ENCODE data around the gene COL8A1. TPM values are rescaled to one million over a fixed set of nuclear protein-coding genes. Genes with fewer than 3 reads are reported as not detected.

The COL8A1 gene
- total RNA-seq, 1 donor from 2014 or later, result 3,403 TPM

DNA sequence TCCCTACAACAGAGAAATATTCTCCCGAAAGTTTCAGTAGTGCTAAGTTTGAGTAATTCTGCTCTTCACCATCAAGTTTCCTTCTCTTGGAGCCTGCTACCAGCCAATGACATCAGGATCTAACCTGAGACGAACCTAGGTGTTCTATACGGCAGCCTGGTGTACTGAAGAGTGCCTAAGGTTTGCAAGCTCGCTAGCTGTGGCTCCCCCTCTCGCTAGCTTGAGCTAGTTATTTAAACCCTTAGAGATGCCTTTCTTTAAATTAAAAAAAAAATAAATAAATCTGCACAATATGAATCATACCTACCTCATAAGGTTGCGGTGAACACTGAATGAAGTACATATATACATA, 1.4 kb upstream of the COL8A1 start:
- Mint-ChIP-seq H3K27me3 (ENCODE audit: unreplicated experiment) (no peaks in the 10 kb centered on the region), H3K36me3 (ENCODE audit: unreplicated experiment) (peaks cover 36% of the 10 kb centered on the region), H3K27ac (ENCODE audit: unreplicated experiment) (peak overlapping the region; percentile 98), H3K9me3 (ENCODE audit: unreplicated experiment) (no peaks in the 10 kb centered on the region), H3K4me3 (ENCODE audit: unreplicated experiment) (peak overlapping the region; percentile 94), H3K4me1 (ENCODE audit: unreplicated experiment) (peaks cover 32% of the 10 kb centered on the region)
- TF ChIP-seq, protein P1, sequence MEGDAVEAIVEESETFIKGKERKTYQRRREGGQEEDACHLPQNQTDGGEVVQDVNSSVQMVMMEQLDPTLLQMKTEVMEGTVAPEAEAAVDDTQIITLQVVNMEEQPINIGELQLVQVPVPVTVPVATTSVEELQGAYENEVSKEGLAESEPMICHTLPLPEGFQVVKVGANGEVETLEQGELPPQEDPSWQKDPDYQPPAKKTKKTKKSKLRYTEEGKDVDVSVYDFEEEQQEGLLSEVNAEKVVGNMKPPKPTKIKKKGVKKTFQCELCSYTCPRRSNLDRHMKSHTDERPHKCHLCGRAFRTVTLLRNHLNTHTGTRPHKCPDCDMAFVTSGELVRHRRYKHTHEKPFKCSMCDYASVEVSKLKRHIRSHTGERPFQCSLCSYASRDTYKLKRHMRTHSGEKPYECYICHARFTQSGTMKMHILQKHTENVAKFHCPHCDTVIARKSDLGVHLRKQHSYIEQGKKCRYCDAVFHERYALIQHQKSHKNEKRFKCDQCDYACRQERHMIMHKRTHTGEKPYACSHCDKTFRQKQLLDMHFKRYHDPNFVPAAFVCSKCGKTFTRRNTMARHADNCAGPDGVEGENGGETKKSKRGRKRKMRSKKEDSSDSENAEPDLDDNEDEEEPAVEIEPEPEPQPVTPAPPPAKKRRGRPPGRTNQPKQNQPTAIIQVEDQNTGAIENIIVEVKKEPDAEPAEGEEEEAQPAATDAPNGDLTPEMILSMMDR (IDR thresholded peaks at IDR 0.05), result peak; percentile 50
- DNase-seq (ENCODE audit: extremely low spot score, unreplicated experiment), result no peak

DNA sequence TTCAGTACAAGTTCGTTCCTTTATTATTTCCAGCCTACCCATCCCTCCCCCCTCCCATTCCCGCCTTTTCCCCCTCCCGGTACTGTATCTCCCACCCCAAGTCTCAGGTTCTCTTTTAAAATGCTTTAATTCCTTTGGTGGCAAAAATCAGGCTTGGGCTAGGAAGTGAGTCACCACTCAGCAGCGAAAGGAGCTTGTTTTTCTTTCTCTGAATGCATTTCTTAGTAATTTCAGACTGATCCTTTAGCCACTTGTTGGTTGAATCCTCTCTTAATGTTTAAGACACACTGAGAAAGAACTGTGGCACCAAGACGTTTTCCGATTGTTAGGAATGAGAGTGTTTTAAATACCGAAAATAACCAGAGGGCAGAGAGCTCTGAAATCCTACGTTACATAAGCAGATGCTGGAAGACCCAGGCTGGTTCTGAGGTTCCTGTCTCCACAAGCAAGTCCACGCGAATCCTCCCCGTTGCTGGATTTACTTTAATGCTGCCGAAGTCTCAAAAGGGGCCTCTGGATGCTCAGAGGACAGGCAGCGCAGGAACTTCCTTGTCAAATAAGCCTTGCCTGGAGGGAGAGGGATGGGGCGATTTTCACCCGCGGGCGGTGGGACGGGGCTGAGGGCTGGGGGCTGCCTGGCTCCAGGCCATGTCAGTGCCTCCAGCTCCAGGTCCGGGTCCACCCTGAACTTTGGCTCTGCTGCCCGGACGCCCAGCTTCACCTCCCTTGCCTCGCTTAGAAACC, 854 bp upstream of the COL8A1 start:
- H3K27me3 Mint-ChIP-seq (ENCODE audit: unreplicated experiment), result no peaks in the 10 kb centered on the region
- DNase-seq (ENCODE audit: extremely low spot score, unreplicated experiment), result no peak
- H3K9me3 Mint-ChIP-seq (ENCODE audit: unreplicated experiment), result no peaks in the 10 kb centered on the region
- H3K4me3 Mint-ChIP-seq (ENCODE audit: unreplicated experiment), result peak overlapping the region; percentile 94
- H3K36me3 Mint-ChIP-seq (ENCODE audit: unreplicated experiment), result peaks cover 41% of the 10 kb centered on the region
- H3K27ac Mint-ChIP-seq (ENCODE audit: unreplicated experiment), result peak overlapping the region; percentile 98
- peaks cover 35% of the 10 kb centered on the region for H3K4me1 Mint-ChIP-seq (ENCODE audit: unreplicated experiment)
- TF ChIP-seq, protein P1 (IDR thresholded peaks at IDR 0.05), result no peak

DNA sequence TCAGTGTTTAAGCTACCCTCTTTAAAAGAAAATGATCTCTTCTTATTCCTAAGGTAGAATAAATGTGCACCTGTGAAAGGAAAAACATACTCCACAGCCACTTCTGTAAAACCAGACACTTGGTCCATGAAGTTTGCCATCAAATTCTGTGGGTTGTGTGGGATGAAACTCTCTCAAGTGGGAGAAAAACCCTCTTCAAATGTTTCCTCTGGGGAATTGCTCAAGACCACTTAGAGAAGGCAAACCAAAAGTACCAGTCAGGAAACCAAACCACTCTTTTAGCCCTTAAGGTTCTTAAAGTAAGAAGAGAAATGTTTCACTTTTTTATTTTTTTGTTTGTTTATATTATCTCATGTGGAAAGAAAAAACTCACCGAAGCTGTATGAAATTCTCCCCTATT, 1.2 kb downstream of the COL8A1 start:
- no peak for DNase-seq (ENCODE audit: extremely low spot score, unreplicated experiment)
- H3K36me3 Mint-ChIP-seq (ENCODE audit: unreplicated experiment), result peaks cover 62% of the 10 kb centered on the region

DNA sequence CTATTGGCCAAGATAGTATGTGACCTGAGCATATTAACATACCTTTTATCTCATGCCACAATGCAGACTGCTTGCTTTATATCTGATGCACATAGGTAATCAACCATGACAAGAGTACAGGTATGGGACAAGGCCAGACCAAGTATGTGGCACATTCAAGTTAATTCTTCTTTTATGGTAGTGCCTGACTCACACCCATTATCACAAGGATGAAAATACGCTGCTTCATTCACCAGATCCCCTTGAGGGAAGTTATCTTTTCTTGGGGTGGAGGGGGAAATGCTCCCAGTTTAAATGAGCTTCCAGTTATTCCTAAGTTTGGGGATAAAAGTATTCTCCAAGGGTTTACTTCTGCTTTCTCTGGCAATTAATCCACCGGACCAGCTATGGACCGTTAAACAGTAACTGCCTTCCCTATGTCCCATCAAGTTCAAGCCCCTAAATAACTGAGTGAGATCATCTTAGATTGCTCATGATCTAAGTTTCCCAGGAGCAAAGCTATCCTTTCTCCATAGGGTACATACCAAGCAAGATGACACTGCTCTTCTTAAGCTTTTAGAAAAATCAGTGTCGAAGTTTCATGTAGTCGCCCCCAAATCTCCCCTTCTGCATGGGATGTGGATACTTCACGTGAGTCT, 1.9 kb downstream of the COL8A1 start:
- Mint-ChIP-seq H3K36me3 (ENCODE audit: unreplicated experiment) (peaks cover 69% of the 10 kb centered on the region), H3K4me3 (ENCODE audit: unreplicated experiment) (peak overlapping the region; percentile 94), H3K27ac (ENCODE audit: unreplicated experiment) (peak overlapping the region; percentile 98), H3K4me1 (ENCODE audit: unreplicated experiment) (peaks cover 46% of the 10 kb centered on the region), H3K9me3 (ENCODE audit: unreplicated experiment) (no peaks in the 10 kb centered on the region), H3K27me3 (ENCODE audit: unreplicated experiment) (no peaks in the 10 kb centered on the region)
- no peak for DNase-seq (ENCODE audit: extremely low spot score, unreplicated experiment)
- TF ChIP-seq, protein P1 (IDR thresholded peaks at IDR 0.05), result no peak

More for the DNA sequence above, 1.2 kb downstream of the COL8A1 start:
- peak overlapping the region; percentile 98 for H3K27ac Mint-ChIP-seq (ENCODE audit: unreplicated experiment)
- H3K4me1 Mint-ChIP-seq (ENCODE audit: unreplicated experiment), result peaks cover 46% of the 10 kb centered on the region
- peak overlapping the region; percentile 94 for H3K4me3 Mint-ChIP-seq (ENCODE audit: unreplicated experiment)
- TF ChIP-seq, protein P1 (IDR thresholded peaks at IDR 0.05), result no peak
- H3K9me3 Mint-ChIP-seq (ENCODE audit: unreplicated experiment), result no peaks in the 10 kb centered on the region
- no peaks in the 10 kb centered on the region for H3K27me3 Mint-ChIP-seq (ENCODE audit: unreplicated experiment)

DNA sequence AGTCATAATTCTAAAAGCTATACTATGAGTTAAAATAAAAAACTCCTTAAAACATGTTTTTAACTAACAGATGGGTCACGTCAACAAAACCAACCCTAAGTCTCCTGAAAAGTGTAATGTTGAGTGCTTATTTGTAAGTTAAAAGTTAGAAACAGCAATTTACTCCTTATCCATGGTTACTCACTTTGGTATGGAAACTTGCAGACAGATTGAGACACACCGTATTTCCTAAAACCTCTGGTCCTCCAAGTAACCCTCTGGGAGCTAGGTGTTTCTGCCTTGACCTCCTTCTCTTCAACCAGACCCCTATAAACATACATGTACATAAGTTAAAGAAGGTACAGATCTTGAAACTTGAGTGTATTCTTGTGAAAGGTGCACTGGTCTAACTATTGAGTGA, 3.1 kb downstream of the COL8A1 start:
- H3K27me3 Mint-ChIP-seq (ENCODE audit: unreplicated experiment), result no peaks in the 10 kb centered on the region
- peak overlapping the region; percentile 98 for H3K27ac Mint-ChIP-seq (ENCODE audit: unreplicated experiment)

More for the DNA sequence above, 3.1 kb downstream of the COL8A1 start:
- Mint-ChIP-seq H3K4me3 (ENCODE audit: unreplicated experiment) (peak overlapping the region; percentile 94), H3K36me3 (ENCODE audit: unreplicated experiment) (peaks cover 79% of the 10 kb centered on the region), H3K4me1 (ENCODE audit: unreplicated experiment) (peaks cover 46% of the 10 kb centered on the region), H3K9me3 (ENCODE audit: unreplicated experiment) (no peaks in the 10 kb centered on the region)
- TF ChIP-seq, protein P1 (IDR thresholded peaks at IDR 0.05), result no peak
- no peak for DNase-seq (ENCODE audit: extremely low spot score, unreplicated experiment)
